Measurements from ENCODE around the gene STAG3.
"Not testable (repeated sequence)": the region's sequence is repeated elsewhere in the genome, so short reads cannot be mapped to it uniquely, and the experiment has no call there.

The STAG3 gene, protein sequence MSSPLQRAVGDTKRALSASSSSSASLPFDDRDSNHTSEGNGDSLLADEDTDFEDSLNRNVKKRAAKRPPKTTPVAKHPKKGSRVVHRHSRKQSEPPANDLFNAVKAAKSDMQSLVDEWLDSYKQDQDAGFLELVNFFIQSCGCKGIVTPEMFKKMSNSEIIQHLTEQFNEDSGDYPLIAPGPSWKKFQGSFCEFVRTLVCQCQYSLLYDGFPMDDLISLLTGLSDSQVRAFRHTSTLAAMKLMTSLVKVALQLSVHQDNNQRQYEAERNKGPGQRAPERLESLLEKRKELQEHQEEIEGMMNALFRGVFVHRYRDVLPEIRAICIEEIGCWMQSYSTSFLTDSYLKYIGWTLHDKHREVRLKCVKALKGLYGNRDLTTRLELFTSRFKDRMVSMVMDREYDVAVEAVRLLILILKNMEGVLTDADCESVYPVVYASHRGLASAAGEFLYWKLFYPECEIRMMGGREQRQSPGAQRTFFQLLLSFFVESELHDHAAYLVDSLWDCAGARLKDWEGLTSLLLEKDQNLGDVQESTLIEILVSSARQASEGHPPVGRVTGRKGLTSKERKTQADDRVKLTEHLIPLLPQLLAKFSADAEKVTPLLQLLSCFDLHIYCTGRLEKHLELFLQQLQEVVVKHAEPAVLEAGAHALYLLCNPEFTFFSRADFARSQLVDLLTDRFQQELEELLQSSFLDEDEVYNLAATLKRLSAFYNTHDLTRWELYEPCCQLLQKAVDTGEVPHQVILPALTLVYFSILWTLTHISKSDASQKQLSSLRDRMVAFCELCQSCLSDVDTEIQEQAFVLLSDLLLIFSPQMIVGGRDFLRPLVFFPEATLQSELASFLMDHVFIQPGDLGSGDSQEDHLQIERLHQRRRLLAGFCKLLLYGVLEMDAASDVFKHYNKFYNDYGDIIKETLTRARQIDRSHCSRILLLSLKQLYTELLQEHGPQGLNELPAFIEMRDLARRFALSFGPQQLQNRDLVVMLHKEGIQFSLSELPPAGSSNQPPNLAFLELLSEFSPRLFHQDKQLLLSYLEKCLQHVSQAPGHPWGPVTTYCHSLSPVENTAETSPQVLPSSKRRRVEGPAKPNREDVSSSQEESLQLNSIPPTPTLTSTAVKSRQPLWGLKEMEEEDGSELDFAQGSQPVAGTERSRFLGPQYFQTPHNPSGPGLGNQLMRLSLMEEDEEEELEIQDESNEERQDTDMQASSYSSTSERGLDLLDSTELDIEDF

DNA sequence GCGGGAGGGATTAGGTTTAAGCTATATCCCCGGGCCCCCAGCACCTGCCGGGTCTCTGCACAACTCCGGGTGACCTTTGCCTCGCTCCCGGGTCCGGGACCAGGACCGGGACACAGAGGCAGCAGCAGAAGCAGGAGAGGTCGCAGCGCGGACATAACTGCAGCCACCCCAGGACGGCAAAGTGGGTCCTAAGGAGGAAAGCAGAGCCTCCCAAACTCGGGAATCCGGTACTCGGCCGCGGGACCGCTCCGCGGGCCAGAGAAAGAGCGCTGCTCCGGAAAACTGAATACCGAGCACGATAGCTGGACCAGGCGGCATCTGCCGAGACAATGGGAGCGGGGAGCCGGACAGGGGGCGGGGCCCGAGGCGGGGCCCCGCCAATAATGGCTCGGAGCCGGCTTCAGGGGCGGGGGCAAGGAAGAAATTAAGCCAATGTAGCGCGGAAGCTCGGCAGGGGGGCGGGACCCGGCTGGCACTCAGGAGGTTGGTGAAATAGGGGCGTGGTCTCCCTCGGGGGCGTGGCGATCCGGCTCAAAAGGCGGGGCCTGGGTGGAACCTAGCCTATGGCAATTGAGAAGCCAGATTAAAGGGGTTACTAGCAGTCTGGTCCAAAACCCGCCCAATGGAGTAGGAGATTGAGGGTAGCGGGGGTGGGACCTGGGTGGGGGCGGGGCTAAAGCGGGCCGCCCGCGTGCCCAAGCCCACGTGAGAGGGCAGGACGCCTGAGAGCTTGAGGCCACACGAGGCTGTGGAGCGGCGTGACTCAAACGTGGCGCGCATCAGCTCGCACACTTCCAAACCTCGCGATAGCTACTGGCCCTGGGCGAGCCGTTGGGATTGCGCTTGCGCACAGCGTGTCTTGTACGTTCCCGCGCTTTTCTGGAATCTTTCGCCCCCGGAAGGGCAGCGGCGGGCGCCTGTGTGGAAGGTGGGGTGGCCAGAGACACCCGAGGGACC, at the start of gene STAG3, which contains the start of gene GPC2:
Gene STAG3 (plus strand): TSS at position 874 of the 957 bp plus-strand sequence. CDS start 2,639 bp downstream, outside the sequence.
Gene GPC2 (minus strand): TSS at position 337 of the 957 bp plus-strand sequence. CDS start 182 bp downstream, at position 155.
- DNase-seq: peak; percentile 46

DNA sequence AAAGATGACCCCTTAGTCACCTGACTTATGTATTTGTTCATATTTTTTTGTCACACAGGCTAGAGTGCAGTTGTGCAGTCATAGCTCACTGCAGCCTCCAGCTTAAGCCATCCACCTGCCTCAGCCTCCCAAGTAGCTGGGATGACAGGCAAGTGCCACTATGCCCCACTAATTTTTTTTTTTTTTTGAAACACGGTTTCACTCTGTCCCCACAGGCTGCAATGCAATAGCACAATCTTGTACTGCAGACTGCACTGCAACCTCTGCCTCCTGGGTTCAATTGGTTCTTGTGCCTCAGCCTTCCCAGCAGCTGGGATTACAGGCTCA, 49.1 kb upstream of the STAG3 start:
- no peak for DNase-seq

DNA sequence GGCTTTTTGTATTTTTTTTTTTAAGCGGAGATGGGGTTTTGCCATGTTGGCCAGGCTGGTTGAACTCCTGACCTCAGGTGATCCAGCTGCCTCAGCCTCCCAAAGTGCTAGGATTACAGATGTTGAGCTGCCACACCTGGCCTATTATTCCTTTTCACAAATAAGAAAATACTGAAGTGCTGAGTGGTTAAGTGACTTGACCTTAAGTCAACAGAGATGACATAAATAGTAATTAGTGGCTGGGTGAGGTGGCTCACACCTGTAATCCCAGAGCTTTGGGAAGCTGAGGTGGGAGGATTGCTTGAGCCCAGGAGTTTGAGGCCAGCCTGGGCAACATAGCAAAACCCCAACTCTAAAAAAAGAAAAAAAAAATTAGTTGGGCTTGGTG, 47.5 kb upstream of the STAG3 start:
- not testable (repeated sequence) for DNase-seq

DNA sequence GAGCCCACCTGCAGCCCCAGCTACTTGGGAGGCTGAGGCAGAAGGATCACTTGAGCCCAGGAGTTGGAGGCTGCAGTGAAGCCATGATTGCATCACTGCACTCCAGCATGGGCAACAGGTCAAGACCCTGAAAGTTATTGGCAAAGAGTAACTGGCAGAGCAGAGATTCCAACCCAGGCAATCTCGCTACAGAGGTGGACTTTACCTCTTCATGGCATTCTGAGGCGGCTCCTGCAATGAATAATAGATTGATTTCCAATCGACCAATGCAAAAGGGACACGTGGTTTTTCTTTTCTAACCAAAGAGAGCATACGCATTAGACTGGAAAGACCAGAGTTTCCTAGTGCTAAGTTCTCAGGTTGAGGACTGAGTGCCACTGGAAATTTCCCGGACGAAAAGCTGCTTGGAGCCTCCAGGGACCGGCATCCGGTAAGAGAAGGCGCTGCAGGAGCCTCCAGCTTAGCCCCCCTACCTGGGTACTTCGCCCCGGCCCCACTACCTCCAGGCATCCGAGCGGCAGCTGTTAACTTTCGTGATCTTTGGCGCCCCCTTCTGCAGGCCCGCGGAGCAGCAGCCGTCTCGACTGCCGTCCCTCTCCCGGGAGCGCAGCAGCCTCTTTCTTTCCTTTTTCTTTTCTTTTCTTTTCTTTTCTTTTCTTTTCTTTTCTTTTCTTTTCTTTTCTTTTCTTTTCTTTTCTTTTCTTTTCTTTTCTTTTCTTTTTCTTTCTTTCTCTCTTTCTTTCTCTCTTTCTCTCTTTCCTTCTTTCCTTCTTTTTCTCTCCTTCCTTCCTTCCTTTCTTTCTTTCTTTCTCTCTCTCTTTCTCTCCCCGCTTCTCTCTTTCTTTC, 46.9 kb upstream of the STAG3 start:
- no peak for DNase-seq

DNA sequence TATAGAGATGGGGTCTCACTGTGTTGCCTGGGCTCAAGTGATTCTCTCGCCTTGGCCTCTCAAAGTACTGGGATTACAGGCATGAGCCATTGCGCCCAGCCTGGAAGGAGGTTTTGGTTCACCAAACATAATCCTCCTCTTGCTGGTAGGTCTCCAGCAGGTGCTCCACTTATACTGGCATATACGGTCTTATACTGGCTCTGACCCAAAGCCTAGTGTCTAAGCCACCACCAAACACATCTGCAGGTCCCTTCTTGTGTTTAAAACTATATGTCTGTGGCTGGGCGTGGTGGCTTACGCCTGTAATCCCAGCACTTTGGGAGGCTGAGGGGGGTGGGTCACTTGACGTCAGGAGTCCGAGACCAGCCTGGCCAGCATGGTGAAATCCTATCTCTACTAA, 45.6 kb upstream of the STAG3 start:
- no peak for DNase-seq

DNA sequence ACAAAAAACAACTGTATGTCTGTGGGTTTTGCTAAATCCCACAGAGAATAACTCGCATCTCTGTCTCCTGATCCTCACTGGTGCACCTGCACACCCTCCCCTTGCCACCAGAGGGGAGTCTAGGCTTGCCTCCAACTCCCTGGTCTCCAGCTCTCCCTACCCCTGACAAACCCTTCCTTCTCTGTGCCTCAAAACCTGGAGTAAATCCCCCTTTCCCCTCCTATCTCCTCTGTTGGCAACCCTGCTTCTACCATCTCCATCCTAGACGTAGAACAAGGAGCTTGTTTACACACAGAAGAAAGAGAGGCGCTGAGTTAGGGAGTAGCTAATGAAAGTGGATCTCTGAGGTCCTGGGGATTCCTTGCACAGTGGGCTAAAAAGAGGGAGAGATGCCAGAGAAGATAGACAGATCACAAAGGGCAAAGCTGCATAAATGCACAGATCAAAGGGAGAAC, 45.0 kb upstream of the STAG3 start:
- no peak for DNase-seq

DNA sequence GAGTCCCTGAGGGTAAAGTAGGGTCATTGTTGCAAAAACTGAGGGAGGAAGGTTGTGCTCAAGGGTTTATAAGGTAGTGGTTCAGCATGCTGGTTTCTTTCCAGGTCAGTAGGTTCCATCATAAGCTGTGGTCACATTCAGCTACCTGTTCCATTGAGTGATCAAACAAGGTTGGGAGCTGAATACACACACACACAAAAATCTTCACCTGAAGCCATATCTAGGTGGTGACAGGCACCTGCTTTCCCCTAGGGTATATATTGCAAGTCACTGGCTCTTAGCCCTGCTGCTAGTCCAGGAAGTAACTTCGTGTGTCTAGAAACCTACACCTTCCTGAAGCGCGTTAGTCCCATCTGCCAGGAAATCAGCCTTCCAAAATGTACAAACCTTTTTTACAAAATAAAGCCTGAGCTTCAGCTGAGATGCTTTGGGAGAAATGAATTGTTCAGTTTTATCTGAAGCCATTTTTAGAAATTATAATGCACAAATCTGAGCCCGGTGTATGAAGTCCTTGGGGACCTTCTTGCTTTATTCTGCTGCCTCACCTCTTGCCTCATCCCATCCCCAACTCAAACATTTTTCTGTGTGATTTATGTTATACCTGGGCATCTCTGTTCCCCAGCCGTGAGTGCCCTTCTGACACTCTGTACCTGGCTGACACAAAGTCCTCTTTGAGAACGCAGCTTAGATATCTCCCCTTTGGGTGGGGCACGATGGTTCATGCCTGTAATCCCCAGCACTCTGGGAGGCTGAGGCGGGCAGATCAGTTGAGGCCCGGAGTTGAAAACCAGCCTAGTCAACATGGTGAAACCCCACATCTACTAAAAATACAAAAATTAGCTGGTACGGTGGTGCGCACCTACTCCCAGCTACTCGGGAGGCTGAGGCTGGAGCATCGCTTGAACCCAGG, 39.6 kb upstream of the STAG3 start:
- no peak for DNase-seq

DNA sequence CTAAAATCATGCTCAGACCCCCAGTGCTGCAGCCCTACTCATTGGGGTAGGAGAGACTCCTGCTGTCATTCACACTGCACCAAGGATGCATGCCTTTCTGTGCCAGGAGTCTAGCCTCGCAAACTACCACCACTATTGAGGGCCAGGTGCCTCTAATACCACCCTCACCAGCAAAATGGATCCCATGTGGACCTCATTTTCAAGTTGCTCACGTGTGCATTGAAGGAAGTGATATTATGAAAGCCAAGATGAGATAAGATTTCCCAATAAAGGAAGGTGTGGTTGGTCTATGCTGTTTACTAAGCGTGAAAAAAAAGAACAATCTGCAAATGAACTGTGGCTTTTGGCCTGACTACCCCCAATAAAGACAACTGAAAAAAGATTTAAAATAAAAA, 36.2 kb upstream of the STAG3 start:
- DNase-seq: no peak

DNA sequence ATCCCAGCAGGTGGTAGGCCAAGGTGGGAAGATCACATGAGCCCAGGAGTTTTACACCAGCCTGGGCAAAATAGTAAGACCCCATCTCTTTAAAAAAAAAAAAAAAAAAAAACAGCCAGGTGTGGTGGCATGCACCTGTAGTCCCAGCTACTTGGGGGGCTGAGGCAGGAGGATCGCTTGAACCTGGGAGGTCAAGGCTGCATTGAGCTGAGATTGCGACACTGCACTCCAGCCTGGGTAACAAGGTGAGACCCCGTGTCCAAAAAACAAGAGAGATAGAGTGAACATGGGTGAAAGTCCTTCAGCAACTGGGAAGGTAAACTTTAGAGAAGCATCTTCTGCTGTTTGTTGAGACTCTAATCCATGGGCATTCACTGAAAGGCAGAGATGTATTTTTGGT, 35.3 kb upstream of the STAG3 start:
- DNase-seq: no peak

DNA sequence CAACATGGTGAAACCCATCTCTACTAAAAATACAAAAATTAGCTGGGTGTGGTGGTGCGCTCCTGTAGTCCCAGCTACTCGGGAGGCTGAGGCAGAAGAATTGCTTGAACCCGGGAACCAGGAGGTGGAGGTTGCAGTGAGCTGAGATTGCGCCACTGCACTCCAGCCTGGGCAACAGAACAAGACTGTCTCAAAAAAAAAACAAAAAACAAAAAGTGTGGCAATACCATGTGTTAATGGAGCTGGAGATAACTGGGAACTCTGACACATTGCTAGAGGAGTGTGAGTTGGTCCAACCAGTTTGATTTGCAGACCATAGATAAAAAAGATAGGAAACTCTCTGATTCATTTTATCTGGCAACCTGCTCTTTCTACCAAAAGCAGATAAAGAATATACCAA, 31.4 kb upstream of the STAG3 start:
- not testable (repeated sequence) for DNase-seq

DNA sequence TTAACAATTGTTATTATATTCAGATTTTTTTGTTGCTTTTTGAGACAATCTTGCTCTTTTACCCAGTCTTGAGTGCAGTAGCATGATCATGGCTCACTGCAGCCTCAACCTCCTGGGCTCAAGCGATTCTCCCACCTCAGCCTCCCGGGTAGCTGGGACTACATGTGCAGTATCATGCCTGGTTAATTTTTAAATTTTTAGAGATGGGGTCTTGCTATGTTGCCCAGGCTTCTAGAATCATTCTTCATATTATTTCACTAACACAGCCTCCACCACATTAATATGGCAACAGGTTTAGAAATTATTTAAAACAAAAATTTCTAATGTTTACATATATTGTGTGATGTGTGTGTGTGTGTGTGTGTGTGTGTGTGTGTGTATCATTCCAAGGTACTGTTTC, 30.4 kb upstream of the STAG3 start:
- DNase-seq: no peak

DNA sequence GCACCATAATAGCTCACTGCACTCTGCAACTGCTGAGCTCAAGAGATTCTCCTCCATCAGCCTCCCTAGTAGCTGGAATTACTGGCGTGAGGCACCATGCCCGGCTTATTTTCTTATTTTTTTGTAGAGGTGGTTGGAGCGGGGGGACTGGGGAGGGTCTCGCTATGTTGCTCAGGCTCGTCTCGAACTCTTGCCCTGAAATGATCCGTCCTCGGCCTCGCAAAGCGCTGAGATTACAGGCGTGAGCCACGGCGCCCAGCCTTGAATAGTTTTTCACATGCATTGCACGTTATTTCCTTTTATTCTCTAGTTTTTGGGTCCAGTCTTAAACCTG, 29.5 kb upstream of the STAG3 start:
- DNase-seq: no peak

DNA sequence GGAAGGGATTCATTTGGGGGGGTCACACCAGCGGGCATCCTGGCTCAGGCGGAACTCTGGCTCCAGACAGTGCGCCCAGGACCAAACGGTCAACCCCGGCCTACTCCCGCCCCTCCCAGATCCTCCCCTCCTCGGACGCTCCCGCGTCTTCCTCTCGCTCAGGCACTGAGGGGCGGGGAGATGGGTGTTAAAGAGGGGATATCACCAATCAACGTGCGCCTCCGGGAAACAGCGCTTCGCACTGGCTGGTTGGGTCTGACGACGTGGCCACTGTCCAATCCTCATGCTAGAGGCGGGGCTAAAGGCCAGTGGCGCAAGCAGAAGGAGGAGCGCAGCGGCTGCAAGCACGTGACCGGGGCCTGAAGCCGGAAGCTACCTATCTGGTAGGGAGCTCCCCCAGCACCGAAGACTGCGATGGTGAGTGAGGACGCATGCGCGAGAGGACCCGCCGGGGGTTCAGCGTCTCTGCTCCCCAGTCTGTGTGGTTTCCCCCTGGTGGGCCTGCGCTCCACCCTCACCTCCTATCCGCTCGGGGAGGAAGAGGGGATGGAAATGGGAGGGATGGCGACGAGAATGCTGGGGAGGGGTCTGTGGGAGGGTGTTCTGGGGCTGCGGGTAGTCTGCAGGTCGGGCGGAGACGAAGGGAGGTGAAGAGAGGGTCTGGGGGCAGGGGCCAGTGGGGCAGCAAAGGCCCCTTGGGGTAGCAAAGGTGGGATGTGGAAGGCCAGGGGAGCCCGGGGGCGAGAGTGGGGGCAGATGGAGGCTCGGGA, 29.0 kb upstream of the STAG3 start, which contains the start of gene LAMTOR4:
Gene LAMTOR4 (plus strand): TSS at position 360 of the 770 bp plus-strand sequence. CDS start 55 bp downstream, at position 415.
- peak; percentile 88 for DNase-seq

DNA sequence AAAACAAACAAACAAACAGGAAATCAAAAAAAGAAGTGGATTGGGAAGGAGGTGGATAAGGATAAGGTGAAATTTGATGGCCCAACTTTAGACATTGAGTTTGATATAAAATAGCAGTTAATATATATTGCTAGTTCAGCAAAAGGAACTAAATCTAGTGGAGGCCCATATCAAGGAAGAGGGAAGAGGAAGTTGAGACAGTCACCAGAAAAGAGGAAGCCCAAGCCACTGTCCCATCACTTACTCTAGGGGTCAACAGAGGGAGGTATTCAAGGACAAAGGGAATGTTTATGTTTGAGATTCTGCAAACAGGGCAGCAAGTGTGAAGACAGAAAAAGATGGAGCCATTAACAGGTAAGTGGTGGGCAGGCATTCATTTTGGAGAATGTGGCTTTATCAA, 25.3 kb upstream of the STAG3 start:
- DNase-seq: peak; percentile 67

DNA sequence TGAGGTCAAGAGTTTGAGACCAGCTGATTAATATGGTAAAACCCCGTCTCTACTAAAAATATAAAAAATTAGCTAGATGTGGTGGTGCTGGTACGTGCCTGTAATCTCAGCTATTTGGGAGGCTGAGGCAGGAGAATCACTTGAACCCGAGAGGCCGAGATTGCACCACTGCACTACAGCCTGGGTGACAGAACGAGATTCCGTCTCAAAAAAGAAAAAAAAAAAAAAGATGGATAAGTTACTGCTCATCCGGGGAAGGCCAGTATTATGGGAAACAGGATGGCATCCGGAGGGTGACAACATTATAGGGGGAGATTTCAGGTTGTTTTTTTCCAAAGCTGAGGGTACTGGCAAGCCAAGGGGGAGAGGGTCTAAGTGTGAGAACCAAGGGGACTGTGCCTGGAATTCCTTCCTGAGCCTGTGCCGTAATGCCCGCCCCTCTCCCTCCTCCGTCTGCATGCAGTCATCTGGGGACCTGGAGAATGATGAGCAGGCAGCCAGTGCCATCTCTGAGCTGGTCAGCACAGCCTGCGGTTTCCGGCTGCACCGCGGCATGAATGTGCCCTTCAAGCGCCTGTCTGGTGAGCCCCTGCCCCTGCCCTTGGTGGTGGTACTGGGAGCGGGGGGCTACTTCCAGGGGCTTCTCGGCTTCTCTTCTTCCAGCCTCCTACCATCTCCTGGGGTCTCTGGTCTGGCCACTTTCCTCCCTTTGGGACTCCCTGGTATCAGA, 24.6 kb upstream of the STAG3 start:
- no peak for DNase-seq

DNA sequence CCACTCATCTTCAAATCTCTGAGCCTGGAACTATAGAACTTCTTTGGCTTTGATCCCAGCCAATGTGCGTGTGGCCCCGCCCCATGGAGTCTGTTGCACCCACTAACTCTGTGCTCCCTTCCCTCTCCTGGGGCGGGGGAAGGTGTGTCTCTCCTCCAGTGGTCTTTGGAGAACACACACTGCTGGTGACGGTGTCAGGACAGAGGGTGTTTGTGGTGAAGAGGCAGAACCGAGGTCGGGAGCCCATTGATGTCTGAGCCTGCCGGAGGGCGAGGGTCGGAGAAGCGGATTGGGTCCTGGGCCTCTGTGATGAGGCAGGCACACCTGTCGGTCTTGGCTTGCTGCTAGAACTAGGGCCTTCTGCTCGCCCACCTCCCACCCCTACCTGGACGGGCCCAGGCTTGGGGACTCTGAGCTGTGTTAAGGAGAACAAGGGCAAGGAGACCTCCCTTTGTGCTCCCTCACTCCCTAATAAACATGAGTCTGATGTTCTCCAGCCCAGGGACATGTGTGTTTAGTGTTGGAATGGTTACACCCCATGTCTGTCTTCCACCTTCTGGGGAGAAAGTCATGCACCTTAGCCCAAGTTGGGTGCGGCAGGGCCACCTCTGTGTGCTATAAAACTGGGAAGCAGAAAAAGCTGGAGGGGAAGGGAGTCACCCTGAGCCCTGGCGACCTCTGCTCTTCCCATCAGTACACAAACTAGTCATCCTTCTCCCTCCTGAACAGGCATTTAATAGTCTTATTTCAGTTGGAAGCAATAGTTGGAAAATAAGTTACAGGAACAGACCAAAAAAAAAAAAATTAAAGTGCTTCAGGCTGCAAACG, 23.8 kb upstream of the STAG3 start:
- DNase-seq: no peak
